HG03342 (cell line): ENCODE measurements around the gene GPR107.
A peak's percentile ranks its signal among the peaks of the same experiment; 100 is the strongest.

ENCODE experiments used
- ATAC-seq: cut with Tn5 transposase; IDR thresholded peaks from one replicate; pipeline ENCODE4 v1.9.1; 2021; ENCODE audit warnings: mild to moderate bottlenecking, moderate library complexity; ENCODE audit not compliant: unreplicated experiment

Gene GPR107

GRCh38 chr9:130027533-130028365 lies 26.0 kb upstream of the GPR107 start:
- ATAC-seq: no peak

GRCh38 chr9:130028493-130029222 lies 25.0 kb upstream of the GPR107 start:
- ATAC-seq: no peak

GRCh38 chr9:130029223-130029973 lies 24.3 kb upstream of the GPR107 start:
- no peak for ATAC-seq

DNA sequence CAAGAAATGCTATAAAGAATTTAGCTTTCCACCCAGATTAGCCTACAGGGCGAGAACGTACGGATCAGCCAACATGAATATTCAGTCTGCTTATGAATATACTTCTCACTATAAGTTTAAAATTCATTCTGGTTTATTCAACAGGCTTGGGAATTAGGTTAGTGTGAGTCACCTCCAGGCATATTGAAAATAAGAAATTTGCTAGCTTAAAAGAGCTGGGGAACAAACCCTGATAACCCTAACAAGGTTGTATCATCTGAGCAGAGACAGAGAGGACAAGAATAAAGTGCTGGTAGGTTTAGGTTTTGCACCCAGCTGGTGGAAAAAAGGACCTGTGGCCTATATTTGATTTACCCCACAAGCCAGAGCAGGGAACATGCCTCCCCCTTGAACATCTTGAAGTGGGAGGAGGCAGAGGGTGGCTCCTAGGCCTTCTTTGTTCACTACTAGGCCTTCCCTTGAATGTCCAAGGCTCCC lies 23.0 kb upstream of the GPR107 start:
- ATAC-seq: no peak

DNA sequence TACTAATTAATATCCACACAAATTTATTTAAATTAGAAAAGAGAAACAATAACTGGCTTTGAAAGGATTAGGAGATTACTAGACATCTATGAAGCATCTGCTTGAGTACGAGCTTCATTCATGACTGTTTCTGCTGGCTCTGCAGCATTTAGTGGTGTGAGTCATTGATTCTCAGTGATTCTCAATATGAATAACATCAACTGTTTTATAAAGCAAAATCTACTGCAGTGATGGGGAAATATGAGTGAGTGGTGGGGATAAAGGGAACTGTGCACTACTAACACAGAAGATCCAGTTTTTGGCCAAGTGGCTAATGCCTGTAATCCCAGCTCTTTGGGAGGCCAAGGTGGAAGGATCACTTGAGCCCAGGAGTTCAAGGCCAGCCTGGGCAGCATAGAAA lies 19.1 kb upstream of the GPR107 start:
- ATAC-seq: no peak

- ATAC-seq: no peak
Measured at GRCh38 chr9:130036099-130036498, 17.6 kb upstream of the GPR107 start.

DNA sequence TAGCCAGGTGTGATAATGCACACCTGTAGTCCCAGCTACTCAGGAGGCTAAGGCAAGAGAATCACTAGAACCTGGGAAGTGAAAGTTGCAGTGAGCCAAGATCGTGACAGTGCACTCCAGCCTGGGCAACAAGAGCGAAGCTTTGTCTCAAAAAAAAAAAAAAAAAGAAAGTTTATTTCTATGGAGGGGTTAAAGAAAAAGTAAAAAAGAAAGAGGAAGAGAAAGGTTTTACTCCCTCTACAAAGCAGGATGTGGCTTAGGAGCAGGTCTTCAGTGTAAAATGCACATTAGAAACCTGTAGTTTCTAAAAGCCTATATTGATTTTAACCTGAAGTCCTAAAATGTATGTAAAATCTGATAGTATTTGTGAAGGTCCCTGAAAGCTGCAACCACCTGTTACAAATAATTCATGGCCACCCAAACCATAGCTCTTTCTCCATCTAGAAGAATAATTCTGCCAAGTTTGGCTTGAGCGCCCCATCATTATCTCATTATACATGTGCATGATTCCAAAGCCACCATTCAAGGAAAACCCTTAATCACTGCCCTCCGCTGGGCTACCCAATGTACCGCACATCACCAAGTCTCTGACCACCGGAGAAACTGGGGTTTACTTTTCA lies 14.1 kb upstream of the GPR107 start:
- ATAC-seq: no peak

DNA sequence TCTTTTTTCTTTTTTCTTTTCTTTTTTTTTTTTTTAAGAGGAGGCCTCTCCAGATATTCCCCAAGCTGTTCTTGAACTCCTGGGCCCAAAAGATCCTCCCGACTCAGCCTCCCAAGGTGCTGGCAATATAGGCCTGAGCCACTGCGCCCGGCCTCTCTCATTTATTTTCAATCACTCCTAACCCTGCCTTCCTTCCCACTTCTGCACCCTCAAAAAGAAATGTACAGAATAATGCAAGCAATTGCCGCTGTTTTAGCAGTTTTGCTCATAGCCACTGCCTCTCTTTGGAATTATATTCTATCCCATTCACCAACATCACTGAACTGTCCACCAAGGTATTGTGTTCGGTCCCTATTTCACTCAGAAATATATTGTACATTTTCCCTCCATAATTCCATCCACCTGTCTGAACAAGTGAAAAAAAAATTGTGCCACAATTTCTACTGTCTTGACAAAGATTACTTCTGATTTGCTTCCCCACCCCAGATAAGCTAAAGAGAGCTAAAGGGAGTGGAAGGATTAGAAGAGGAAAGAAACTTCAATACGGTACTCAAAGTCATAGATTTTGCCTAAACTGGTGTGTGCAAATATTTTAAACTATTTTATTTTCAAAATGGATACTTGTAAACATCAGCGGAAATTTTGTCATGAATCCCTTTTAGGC lies 12.6 kb upstream of the GPR107 start:
- ATAC-seq: no peak

GRCh38 chr9:130041648-130042405 lies 11.9 kb upstream of the GPR107 start:
- ATAC-seq: no peak

GRCh38 chr9:130042406-130042884 lies 11.3 kb upstream of the GPR107 start:
- ATAC-seq: peak; percentile 2

- ATAC-seq: peak; percentile 27
Measured at GRCh38 chr9:130042885-130043653, 10.6 kb upstream of the GPR107 start, which contains the start of gene FNBP1. TSS of gene FNBP1 (minus strand) at chr9:130043189. CDS start at chr9:130042975, 214 bp downstream.

DNA sequence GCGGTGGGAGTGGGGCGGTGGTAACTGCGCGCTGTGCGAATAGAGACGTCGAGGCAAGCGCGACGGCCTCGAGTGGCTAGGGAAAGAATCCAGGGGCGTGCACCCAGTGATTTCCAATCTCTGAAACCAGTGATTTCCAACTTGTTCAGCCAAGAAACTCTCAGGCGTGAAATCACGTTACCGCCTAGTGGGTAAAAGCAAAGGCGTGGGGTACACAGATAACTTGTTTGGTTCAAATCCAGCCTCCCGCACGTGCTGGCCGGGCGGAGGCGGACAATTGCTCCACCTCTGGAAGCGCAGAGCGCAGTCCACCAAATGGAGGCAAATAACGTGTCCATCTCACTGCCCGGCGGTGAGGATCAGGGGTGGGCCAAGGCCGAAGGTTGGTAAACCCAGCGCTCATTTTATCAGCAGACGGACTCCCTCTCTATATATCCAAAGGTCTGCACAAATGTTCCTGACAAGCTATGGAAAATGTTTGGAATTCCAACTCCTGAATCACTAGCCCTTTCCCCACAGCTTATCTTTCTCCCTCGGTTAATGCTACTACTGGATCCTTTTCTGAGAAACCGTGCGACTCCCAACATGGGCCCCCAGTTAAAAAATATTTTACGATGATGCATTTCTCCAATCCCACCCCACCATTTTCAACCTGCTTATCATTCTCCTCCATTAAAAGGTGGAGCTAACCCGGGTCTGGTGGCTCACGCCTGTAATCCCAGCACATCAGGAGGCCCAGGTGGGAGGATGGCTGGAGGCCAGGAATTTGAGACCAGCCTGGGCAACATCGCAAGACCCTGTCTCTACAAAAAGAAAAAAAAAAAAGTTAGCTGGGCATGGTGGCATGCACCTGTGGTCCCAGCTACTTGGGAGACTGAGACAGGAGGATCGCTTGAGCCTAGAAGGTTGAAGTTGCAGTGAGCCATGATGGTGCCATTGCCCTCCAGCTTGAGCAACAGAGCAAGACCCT lies 9.8 kb upstream of the GPR107 start:
- no peak for ATAC-seq

DNA sequence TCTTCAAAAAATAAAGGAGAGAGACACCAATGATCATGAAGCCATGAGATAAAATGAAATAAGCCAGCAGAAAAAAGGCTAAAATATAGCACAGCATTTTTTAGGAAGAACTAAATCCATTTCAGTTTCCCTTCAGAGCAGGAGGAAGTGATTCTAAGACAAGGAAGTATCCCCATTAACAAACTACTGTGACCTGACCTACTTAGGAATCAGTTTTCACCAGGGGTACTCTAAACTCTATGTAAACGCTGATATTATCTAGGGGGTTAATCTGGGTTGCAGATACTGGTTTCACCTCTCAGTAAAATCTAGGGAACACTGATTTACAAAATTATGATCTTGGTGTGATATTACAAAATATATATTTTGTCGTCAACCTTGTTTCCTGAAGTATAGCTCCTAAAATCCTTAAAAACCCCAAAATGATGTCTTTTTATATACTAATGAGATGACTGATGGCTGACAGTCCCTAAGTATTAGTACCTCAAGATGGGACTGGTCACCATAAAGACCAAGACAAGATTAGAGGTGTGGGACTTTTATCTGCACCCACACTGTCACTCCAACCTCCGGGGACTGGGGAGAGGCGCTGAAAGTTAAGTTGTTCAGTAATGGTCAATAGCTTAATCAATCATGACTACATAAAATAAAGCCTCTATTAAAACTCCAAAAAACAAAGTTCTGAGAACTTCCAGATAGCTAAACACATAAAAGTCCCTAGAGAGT lies 7.8 kb upstream of the GPR107 start:
- ATAC-seq: no peak

DNA sequence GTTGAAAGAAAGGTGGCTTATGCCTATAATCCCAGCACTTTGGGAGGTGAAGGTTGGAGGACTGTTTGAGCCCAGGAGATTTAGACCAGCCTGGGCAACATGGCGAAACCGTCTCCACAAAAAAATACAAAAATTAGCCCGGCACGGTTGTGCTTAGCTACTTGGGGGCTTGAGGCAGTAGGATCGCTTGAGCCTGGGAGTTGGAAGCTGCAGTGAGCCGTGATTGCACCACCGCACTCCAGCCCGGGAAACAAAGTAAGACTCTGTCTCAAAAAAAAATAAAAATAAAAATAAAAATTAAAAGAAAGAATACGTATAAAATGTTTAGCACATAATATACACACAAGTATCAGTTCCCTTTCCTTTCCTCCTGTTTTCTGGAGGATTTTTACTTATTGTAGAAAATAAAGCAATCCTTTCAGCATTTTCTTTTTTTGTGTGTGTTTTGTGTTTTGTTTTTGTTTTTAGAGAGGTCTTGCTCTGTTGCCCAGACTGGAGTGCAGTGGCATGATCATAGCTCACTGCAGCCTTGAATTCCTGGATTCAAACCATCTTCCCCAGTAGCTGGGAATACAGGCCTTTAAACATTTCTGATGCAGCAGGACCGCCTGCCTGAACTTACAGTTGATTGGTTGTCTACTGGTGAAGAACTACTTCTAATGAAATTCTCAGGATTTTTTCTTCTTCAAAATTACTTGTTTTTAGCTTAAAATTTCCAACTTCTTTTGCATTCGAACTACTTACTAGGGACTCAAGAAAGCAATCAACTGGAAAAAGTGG lies 4.1 kb upstream of the GPR107 start:
- ATAC-seq: no peak

- ATAC-seq: no peak
Measured at GRCh38 chr9:130050462-130050861, 3.2 kb upstream of the GPR107 start.

DNA sequence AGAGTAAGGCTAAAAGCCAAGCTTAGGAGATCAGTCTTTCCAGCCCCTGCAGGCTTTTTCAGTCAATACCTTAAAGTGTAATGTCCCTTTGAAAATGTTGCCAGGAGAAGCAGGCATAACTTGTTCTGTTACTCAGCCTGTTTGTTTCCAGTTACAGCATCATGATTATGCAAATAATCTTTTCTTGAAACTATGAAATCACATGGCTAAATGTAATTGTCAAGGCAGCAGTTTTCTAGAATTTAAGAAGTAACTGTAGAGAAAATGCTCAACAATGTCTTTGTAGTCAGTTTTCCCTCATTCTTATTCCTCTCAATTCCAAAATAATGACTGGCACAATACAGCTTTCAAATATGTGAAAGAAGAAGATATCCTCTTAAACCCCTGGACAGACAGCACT lies 1.9 kb upstream of the GPR107 start:
- no peak for ATAC-seq
